HepG2 (cell line): ENCODE results near the gene GNAI2. TPM values are rescaled to one million over a fixed set of nuclear protein-coding genes. Genes with fewer than 3 reads are reported as not detected.

Experiments
- CCDC6 ChIP-seq: sonication (generic); formaldehyde crosslinking; IDR thresholded peaks from 2 replicates; pipeline ENCODE4 v1.8.1; 2022; ENCODE audit warnings: mild to moderate bottlenecking, missing genetic modification reagents, moderate library complexity
- CHD4 ChIP-seq: fragments of 200-600 bp; sonication (generic); IDR thresholded peaks from 2 replicates; pipeline ENCODE4 v1.7.0; 2017; ENCODE audit warnings: mild to moderate bottlenecking, low read length, borderline replicate concordance
- JUN ChIP-seq: sonication (generic); formaldehyde crosslinking; IDR thresholded peaks from 2 replicates; pipeline ENCODE4 v1.4.0; 2020; ENCODE audit warnings: mild to moderate bottlenecking, missing genetic modification reagents
- NCOA2 ChIP-seq: sonication (generic); formaldehyde crosslinking; IDR thresholded peaks from 2 replicates; pipeline ENCODE4 v1.8.0; 2022; ENCODE audit warnings: inconsistent platforms
- PAX8 ChIP-seq: sonication (generic); formaldehyde crosslinking; IDR thresholded peaks from 2 replicates; pipeline ENCODE4 v1.8.0; 2022; ENCODE audit warnings: mild to moderate bottlenecking, missing genetic modification reagents, borderline replicate concordance
- POLR2G ChIP-seq: fragments of 200-400 bp; formaldehyde crosslinking; IDR thresholded peaks from 2 replicates; pipeline ENCODE4 v1.6.1; 2018; ENCODE audit warnings: mild to moderate bottlenecking, low read depth, low read length, moderate library complexity
- SOX6 ChIP-seq, 2 experiments: fragments of 450-650 bp in 1 of 2; sonication (generic) in 1 of 2; formaldehyde crosslinking in 1 of 2; IDR thresholded peaks; 2 replicates each; pipeline versions ENCODE4 v1.4.0 to v1.6.1; 2017 to 2020; ENCODE audit warnings: antibody characterized with exemption in 1 of 2, mild to moderate bottlenecking in 1 of 2, missing genetic modification reagents in 1 of 2
- ZBTB20 ChIP-seq: sonication (generic); formaldehyde crosslinking; IDR thresholded peaks from 2 replicates; pipeline ENCODE4 v1.8.1; 2023; ENCODE audit warnings: missing genetic modification reagents, low read depth, mild to moderate bottlenecking, borderline replicate concordance
- ZKSCAN1 ChIP-seq: fragments of 150-350 bp; IDR thresholded peaks from 2 replicates; pipeline ENCODE4 v1.6.1; 2014; ENCODE audit warnings: low read length
- ZNF282 ChIP-seq: fragments of 450-650 bp; IDR thresholded peaks from 2 replicates; pipeline ENCODE4 v1.6.1; 2018; ENCODE audit not compliant: partially characterized antibody
- polyA plus RNA-seq, 8 experiments: library from polyadenylated mRNA; depleted of rRNA in 3 of 8; stranded (reverse) in 7 of 8; unstranded in 1 of 8; fragments of >200 nt; fragmentation: Illumina TruSeq in 4 of 8; extraction: Trizol in 4 of 8; gene quantifications; 2 replicates each; pipeline versions ENCODE4 v1.2.1 to v1.2.3, GENCODE V29; 2011 to 2016; ENCODE audit warnings: low read depth in 4 of 8, missing spikeins in 1 of 8, mixed read lengths in 1 of 8; ENCODE audit not compliant: insufficient read depth in 1 of 8
- total RNA-seq, 5 experiments: library from RNA; depleted of rRNA; stranded (reverse); fragments of >200 nt; fragmentation: Illumina TruSeq; extraction: Trizol; gene quantifications; 2 replicates each; pipeline ENCODE4 v1.2.3, GENCODE V29; 2016; ENCODE audit warnings: low read depth in 1 of 5
- TF ChIP-seq, protein P1 (sequence below): sonication (generic); formaldehyde crosslinking; IDR thresholded peaks from 2 replicates; pipeline ENCODE4 v1.4.0; 2020; ENCODE audit warnings: mild to moderate bottlenecking, low read depth, missing genetic modification reagents
- TF ChIP-seq, protein P2 (sequence below): sonication (generic); formaldehyde crosslinking; IDR thresholded peaks from 2 replicates; pipeline ENCODE4 v1.4.0; 2020; ENCODE audit warnings: missing genetic modification reagents
- TF ChIP-seq, protein P3 (sequence below): sonication (generic); formaldehyde crosslinking; IDR thresholded peaks from 2 replicates; pipeline ENCODE4 v1.4.0; 2020; ENCODE audit warnings: mild to moderate bottlenecking, missing genetic modification reagents, borderline replicate concordance
- TF ChIP-seq, protein P4 (sequence below): sonication (generic); formaldehyde crosslinking; IDR thresholded peaks from 2 replicates; pipeline ENCODE4 v1.5.0; 2020; ENCODE audit warnings: missing genetic modification reagents

The GNAI2 gene
- total and polyA plus RNA-seq, 2 of the 13 experiments (the other 11 are each of a cell fraction or from before 2014, with no cell fraction given) = 51.1 to 66.2 TPM

DNA sequence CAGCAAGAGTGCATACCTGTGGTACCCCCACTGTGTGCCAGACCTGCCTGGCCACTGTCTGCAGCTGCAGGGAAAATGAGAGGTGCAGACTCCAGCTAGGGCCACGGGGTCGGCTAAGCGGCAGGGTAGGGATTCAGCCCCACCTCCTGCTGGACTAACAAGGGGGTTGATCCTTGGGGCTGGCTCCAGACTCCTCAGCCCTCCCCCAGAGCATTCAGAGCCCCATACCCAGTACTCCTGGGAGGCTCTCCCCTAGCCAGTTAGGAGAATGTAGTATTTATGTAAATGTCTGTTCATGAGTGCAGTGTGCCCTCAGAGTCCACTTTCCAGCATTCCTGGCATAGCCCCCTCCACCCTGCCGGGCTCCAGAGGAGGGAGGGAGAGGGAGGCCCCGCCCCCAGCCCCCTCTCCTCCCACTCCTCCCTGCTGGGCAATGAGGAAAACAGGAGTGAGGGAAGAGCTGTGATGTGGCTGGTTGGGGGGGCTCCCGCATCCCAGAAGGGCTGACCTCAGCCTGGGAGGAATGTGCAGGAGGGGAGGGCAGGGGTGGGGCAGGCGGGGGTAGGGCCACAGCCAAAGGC lies 28.5 kb downstream of the GNAI2 start (continued):
- TF ChIP-seq ZBTB20 (CRISPR knock-in tag) = no peak
- TF ChIP-seq PAX8 (CRISPR knock-in tag) = no peak
- TF ChIP-seq, protein P1, sequence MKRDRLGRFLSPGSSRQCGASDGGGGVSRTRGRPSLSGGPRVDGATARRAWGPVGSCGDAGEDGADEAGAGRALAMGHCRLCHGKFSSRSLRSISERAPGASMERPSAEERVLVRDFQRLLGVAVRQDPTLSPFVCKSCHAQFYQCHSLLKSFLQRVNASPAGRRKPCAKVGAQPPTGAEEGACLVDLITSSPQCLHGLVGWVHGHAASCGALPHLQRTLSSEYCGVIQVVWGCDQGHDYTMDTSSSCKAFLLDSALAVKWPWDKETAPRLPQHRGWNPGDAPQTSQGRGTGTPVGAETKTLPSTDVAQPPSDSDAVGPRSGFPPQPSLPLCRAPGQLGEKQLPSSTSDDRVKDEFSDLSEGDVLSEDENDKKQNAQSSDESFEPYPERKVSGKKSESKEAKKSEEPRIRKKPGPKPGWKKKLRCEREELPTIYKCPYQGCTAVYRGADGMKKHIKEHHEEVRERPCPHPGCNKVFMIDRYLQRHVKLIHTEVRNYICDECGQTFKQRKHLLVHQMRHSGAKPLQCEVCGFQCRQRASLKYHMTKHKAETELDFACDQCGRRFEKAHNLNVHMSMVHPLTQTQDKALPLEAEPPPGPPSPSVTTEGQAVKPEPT (CRISPR knock-in tag) = no peak
- TF ChIP-seq CHD4 = 0 out of 2 replicates have a peak, but pooled peaks have one; percentile 19
- TF ChIP-seq, protein P2, sequence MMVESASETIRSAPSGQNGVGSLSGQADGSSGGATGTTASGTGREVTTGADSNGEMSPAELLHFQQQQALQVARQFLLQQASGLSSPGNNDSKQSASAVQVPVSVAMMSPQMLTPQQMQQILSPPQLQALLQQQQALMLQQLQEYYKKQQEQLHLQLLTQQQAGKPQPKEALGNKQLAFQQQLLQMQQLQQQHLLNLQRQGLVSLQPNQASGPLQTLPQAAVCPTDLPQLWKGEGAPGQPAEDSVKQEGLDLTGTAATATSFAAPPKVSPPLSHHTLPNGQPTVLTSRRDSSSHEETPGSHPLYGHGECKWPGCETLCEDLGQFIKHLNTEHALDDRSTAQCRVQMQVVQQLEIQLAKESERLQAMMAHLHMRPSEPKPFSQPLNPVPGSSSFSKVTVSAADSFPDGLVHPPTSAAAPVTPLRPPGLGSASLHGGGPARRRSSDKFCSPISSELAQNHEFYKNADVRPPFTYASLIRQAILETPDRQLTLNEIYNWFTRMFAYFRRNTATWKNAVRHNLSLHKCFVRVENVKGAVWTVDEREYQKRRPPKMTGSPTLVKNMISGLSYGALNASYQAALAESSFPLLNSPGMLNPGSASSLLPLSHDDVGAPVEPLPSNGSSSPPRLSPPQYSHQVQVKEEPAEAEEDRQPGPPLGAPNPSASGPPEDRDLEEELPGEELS (CRISPR knock-in tag) = peak; percentile 45
- TF ChIP-seq NCOA2 = peak; percentile 63; the same call in 1 of the 2 replicates
- peak; percentile 96 for TF ChIP-seq JUN (CRISPR knock-in tag)
- 0 out of 2 replicates have a peak, but pooled peaks have one; percentile 18 for TF ChIP-seq CCDC6
- TF ChIP-seq SOX6 (IDR thresholded peaks at IDR 0.05) = no peak
- peak; percentile 63 for TF ChIP-seq SOX6 (CRISPR knock-in tag; IDR thresholded peaks at IDR 0.05)
- TF ChIP-seq ZNF282 = no peak
- TF ChIP-seq POLR2G = peak; percentile 53
- TF ChIP-seq, protein P3, sequence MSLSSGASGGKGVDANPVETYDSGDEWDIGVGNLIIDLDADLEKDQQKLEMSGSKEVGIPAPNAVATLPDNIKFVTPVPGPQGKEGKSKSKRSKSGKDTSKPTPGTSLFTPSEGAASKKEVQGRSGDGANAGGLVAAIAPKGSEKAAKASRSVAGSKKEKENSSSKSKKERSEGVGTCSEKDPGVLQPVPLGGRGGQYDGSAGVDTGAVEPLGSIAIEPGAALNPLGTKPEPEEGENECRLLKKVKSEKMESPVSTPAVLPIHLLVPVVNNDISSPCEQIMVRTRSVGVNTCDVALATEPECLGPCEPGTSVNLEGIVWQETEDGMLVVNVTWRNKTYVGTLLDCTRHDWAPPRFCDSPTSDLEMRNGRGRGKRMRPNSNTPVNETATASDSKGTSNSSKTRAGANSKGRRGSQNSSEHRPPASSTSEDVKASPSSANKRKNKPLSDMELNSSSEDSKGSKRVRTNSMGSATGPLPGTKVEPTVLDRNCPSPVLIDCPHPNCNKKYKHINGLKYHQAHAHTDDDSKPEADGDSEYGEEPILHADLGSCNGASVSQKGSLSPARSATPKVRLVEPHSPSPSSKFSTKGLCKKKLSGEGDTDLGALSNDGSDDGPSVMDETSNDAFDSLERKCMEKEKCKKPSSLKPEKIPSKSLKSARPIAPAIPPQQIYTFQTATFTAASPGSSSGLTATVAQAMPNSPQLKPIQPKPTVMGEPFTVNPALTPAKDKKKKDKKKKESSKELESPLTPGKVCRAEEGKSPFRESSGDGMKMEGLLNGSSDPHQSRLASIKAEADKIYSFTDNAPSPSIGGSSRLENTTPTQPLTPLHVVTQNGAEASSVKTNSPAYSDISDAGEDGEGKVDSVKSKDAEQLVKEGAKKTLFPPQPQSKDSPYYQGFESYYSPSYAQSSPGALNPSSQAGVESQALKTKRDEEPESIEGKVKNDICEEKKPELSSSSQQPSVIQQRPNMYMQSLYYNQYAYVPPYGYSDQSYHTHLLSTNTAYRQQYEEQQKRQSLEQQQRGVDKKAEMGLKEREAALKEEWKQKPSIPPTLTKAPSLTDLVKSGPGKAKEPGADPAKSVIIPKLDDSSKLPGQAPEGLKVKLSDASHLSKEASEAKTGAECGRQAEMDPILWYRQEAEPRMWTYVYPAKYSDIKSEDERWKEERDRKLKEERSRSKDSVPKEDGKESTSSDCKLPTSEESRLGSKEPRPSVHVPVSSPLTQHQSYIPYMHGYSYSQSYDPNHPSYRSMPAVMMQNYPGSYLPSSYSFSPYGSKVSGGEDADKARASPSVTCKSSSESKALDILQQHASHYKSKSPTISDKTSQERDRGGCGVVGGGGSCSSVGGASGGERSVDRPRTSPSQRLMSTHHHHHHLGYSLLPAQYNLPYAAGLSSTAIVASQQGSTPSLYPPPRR (CRISPR knock-in tag) = peak; percentile 28; the same call in 1 of the 2 replicates
- 0 out of 2 replicates have a peak, but pooled peaks have one; percentile 53 for TF ChIP-seq ZKSCAN1
- TF ChIP-seq, protein P4, sequence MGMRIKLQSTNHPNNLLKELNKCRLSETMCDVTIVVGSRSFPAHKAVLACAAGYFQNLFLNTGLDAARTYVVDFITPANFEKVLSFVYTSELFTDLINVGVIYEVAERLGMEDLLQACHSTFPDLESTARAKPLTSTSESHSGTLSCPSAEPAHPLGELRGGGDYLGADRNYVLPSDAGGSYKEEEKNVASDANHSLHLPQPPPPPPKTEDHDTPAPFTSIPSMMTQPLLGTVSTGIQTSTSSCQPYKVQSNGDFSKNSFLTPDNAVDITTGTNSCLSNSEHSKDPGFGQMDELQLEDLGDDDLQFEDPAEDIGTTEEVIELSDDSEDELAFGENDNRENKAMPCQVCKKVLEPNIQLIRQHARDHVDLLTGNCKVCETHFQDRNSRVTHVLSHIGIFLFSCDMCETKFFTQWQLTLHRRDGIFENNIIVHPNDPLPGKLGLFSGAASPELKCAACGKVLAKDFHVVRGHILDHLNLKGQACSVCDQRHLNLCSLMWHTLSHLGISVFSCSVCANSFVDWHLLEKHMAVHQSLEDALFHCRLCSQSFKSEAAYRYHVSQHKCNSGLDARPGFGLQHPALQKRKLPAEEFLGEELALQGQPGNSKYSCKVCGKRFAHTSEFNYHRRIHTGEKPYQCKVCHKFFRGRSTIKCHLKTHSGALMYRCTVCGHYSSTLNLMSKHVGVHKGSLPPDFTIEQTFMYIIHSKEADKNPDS (CRISPR knock-in tag) = 0 out of 2 replicates have a peak, but pooled peaks have one; percentile 18
